ENCODE data around the gene SMIM1.
"Not testable (repeated sequence)": the region's sequence is repeated elsewhere in the genome, so short reads cannot be mapped to it uniquely, and the experiment has no call there.

The SMIM1 gene

DNA sequence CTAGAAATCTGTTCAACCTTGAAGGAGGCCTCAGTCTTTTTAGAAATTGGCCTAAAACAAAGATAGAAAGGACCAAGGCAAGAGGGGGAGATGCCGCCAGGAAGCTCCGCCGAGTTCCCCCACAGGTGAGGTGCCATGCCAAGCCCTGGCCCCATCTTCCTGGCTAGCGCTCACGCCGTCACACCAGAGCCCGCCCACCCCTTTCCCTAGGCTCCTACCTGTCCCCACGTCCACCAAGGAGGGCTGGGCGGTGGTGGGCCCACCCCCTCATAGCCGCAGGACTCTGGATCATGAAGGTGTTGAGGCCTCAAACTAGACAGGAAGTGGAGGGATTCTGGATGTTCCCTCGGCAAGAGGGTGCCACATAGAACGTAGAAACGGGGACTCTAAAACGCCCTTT, 35.8 kb upstream of the SMIM1 start:
- no peak for DNase-seq (ENCODE audit: low read depth)

DNA sequence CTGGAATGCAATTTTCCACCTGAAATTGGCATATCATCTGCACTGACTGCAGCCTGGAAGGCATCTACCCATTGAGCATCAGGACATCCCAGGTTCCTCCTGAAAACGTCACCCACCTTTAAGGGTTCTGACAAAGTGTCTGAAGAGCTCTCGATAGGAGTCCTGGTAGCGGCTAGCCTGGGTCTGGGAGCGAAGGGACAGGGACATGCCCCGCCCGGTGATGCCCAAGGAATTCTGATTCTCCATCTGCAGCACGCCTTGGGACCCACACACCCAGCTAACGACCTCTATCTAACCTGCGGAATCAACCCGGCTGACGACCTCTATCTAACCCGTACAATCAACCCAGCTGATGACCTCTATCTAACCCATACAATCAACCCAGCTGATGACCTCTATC, 33.6 kb upstream of the SMIM1 start:
- no peak for DNase-seq (ENCODE audit: low read depth)

DNA sequence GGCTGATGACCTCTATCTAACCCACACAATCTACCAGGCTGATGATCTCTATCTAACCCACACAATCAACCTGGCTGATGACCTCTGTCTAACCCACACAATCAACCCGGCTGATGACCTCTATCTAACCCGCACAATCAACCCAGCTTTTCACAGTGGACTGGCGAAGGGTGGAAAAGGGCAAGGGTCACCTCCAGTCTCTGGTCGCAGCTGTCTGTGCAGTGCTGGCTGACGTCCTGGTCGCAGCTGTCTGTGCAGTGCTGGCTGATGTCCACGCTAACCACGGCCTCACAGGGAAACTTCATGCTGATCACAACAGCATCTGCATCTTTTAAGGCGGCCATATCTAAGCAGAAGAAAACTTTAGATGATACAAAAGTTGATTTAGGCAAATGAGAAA, 32.5 kb upstream of the SMIM1 start:
- no peak for DNase-seq (ENCODE audit: low read depth)

DNA sequence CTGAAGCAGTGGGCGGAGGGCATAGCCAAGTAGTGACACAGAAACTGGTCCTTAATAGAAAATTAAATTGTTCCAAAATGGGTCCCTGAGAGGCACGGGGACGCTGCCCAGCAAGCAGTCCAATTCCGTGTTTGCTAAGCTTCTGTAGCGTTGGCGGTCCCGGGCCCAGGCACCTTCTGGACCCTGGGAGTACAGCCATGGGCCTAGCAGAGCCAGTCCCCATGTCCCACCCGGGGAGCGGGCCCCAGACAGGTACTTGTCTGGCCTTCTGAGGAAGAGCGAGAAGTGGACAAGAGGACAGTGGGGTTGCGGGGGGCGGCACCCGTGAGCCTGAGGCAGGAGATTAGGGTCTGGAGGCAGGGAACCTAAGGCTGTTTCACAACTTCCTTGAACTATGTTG, 31.8 kb upstream of the SMIM1 start:
- no peak for DNase-seq (ENCODE audit: low read depth)

DNA sequence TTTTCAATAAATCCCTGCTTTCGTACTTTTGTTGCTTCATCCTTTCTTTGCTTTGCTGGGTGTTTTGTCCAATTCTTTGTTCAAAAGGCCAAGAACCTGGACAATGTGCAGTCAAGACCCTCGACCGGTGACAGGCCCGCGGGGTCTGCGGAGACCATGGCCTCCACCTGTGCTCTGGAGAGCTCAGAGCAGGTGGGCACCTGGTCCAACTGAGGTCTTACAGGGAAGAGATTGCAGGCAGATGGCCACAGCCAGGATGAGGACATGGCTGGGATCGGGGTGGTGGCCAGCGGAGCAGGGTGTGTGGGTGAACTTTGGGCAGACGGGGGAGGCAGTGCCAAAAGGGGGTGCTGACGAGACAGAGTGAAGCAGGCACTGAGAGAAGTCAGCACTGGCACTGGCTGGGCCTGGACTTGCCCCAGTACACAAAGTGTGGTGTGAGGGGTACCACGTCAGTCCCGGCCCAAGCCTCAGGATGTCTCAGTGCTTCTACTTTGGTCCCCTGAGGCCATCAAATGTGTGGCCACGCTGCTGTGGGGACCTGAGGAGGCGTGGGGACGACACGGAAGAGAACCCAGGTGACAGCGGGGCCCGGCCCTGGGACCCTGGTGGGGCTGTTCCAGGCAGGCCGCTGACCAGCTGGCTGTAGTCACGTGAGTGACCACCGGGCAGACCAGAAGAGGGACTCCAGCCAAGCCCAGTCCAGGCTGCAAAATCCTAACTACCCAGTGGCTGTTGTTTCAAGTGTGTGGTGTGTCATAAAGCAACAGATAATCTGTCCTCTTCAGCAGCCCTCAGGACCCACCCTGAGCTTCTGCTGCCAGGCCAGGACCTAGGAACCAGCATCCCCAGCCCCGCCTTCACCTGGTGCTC, 30.7 kb upstream of the SMIM1 start:
- no peak for DNase-seq (ENCODE audit: low read depth)

DNA sequence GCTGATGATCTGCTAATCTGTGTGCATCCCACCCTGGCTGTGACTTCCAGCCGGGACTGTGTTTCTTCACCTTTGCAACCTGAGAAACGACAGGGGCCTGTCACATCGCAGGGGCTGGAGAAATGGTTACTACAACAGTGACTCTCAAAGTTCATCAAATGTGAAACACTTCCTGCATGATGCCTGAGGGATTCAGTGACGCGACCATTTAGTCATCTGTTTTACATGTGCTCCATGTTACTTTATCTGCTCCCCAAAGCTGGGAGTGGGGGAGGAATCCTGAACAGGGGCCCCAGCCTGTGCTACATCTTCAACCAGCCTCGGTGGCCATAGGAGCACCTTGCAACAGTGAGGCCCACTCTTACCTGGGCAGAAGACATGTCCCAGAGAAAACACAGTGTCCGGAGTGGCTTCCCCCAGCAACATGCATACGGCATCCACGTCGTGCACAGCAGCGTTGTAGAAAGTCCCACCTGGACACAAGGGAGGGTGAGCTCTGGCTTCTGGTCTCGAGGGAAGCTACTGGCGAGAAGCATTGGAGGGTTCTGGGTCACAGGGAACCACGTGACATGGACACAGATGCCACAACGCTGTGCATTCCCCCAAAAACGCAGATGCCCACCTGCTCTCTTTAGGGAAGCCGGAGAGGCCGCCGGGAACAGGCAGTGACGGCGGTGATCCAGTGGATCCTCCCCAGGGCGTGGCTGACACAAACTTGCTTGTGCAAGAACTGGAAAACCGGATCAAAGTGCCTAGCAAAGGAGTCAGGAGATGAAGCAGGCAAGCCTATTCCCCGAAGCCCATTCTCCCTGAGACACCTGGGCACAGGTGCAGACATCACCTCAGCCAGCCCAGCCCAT, 29.9 kb upstream of the SMIM1 start:
- no peak for DNase-seq (ENCODE audit: low read depth)

DNA sequence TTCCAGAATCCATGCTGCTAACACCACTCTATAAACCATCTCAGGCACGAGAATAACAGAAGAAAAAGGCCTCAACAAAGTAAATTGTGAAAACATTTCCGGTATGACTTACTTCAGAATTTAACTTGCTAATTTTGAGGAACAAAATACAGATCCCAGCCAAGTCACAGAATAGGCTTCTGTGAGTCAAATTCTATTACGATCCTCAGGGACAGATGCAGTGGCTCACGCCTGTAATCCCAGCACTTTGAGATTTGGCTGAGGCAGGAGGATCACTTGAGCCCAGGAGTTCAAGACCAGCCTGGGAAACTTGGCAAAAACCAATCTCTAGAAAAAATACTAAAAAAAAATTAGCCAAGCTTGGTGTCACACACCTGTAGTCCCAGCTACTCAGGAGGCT, 29.1 kb upstream of the SMIM1 start:
- DNase-seq (ENCODE audit: low read depth) = no peak

DNA sequence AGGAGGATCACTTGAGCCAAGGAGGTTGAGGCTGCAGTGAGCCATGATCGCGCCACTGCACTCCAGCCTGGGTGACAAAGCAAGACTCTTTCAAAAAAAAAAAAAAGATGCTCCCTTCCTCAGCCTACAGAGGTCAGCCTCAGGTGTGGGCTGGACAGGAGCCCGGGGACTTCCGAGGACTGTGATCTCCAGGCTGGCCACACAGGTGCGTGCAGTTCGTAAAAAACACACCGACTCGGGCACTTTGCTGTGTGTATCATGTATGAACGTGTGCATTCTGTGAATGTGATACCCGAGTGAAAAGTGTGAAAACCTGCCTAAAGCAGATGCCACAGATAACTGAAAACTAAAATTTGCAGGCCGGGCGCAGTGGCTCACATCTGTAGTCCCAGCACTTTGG, 28.7 kb upstream of the SMIM1 start:
- no peak for DNase-seq (ENCODE audit: low read depth)

DNA sequence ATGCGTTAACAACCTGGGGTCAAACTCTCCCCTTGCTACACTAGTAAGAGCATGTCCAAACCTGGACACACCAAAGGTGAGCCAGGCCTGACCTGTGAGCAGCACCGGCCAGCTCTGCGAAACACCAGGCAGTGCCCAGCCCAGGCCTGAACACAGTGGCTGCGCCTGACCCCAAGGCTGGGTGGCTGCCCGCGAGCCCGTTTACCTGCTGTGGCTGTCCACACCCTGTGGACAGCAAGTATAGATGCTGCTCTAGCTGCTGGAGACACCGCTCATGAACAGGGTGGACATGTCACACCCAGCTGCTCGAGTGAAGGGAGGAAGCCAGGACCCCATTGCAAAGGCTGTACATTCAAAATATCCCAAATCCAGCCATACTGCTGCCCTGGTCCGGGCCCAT, 27.9 kb upstream of the SMIM1 start:
- no peak for DNase-seq (ENCODE audit: low read depth)

DNA sequence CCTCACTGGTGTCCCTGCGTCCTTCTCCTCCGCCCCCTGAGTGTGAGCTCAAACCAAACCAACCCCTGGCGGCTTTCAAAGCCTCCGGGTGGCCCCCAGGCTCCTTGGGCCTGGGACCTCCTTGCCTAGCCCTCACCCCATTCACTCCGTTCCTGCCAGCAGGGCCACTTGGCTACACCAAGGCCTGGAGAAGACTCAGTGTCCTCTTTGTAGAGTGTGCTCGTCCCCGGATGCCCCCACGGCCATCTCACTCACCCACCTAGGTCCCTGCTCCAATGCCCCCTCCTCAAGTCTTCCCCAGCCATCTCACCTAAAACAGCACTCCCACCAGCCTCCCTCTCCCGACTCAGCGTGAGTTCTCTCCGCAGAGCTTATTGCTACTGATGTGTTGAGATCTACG, 27.5 kb upstream of the SMIM1 start:
- no peak for DNase-seq (ENCODE audit: low read depth)

DNA sequence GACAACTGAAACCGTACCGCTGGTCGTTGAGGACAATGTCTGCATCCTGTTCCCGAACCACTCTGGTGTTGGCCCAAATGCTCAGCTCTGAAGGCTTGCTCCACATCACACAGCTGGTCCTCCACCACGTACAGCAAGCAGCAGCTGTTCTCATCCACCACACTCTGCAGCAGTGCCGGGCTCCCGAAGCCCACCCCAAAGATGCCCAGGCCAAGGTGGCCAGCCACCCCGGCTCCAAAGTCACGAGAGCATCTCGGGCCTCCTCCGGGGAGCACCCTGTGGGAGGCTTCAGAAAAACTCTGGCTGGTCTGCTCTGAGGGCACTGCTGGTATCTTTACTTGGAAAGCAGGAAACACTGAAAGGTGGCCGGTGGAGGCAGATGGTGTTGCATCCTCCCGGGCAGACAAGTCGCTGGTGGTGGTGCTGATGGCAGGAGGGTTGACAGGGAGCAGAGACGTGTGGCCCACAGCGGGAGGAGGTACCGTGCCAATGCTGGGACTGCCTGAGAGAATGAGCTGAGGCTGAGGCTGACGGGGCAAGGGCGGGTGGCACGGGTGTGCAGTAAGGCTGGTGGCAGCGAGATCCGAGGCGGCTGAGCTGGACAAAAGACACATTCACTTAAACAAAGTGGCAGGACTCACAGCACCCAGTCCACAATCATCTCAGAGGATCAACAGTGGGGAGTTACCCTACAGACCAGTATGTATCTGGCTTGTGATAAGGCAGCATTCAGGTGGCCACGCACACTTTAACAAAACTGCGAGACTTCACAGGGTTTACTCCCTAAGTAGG, 26.8 kb upstream of the SMIM1 start:
- DNase-seq (ENCODE audit: low read depth) = no peak

DNA sequence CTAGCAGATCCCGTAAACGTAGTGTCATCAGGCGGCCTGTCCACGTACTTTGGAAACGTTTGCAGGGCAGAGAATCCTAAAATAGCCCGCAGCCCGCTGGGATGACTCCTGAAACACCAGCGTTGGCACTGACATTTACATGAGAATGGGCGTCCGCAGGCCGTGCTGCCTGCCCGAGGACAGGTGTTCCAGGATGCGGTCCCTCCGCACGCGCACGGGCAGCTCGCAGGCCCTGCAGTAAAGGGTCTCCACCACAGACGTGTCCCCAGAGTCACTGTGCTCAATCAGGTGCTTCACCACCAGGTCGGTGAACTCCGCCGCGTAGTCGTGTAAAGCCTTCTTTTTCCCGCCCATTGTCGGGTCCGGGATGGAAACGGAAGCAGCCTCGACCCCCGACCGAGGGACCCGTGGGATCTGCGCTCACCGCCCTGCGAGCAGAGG, 26.1 kb upstream of the SMIM1 start:
- no peak for DNase-seq (ENCODE audit: low read depth)

DNA sequence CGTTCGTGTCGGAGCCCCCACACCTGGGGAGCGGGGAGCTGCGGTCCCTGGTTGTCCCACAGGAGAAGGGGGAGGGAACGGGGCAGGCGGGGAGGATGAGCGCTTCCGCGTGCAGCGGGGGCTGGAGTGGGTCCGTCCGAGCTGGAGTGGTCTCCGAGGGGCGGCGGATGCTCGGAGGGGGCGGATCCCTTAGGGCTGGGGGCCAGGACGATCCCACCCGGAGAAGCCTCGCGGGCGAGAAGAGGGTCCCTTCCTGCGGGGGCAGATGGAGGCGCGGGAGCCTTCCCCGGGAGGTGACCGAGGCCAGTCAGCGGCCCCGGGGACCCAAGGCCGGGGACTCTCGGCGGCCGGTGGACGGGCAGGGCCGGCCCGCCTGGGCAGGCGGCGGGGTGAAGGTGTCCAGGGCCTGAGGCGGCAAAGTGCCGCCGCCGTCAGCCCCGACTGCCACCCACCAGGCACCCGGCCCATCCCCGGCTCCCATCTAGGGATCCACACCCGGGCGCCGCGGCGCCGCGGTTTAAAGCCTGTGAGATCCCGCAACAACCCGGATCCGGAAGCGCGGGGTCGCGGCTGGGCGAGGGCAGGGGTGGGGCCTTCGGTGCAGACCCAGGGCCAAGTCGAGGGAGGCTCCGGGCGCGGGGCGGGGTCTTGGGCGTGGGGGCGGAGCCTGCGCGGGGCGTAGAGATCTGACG, 25.6 kb upstream of the SMIM1 start:
- DNase-seq (ENCODE audit: low read depth) = peak; percentile 82

DNA sequence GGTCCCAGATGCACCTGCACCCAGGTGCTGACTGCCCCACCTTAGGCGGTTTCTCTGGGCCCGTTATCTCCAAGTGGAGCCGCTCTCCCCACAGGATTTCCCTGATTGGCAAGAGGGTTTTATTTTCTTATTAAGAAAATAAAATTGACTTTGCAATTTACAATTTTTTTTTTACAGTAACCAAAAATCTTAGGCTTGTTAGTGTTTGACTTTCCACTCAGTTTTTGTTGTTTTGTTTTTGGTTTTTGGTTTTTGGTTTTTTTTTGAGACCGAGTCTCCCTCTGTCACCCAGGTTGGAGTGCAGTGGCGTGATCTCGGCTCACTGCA, 25.1 kb upstream of the SMIM1 start:
- DNase-seq (ENCODE audit: low read depth) = no peak

DNA sequence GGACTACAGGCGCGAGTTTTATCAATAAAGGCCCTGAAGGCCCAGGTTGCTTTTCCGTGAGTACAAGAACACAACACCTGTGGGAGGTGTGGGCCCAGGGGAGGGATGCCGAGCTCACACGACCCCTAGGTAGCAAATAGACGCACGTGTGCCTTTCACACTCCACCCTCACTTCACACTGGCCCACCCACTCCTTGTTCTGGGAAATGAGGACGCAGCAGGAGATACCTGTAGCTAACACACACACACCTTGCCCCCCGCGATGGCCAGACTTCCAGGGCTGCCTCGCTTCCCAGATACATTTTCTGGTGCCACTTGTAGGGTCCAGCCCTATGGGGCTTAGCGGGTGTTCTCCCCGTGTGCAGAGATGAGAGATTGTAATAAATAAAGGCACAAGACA, 24.6 kb upstream of the SMIM1 start:
- no peak for DNase-seq (ENCODE audit: low read depth)

DNA sequence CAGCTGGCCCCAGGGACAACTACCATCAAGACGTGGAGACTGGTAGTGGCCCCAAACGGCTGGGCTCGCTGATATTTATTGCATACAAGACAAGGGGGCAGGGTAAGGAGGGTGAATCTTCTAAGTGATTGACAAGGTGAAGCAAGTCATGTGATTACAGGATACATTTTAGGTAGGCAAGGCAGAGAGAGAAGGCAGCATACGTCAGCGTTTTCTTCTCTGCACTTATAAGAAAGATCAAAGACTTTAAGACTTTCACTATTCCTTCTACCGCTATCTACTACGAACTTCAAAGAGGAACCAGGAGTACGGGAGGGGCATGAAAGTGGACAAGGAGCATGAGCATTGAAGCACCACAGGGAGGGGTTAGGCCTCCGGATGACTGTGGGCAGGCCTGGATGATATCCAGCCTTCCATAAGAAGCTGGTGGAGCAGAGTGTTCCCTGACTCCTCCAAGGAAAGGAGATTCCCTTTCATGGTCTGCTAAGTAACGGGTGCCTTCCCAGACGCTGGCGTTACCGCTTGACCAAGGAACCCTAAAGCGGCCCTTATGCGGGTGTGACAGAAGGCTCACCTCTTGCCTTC, 24.1 kb upstream of the SMIM1 start:
- DNase-seq (ENCODE audit: low read depth) = not testable (repeated sequence)

DNA sequence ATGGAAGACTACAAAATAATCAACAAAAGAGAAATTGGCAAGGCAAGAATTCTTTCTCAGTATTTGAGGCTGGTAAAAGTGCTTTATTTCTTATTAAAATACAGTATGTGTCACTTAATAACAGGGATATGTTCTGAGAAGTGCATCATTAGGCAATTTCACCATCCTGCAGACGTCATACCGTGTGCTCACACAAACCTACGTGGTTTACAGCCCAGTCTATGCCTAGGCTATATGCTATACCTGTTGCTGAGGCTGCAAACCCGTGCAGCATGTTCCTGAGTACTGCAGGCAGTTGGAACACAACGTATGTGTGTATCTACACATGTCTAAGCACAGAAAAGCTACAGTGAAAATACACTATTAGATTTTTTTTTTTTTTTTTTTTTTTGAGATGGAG, 23.0 kb upstream of the SMIM1 start:
- DNase-seq (ENCODE audit: low read depth) = no peak

DNA sequence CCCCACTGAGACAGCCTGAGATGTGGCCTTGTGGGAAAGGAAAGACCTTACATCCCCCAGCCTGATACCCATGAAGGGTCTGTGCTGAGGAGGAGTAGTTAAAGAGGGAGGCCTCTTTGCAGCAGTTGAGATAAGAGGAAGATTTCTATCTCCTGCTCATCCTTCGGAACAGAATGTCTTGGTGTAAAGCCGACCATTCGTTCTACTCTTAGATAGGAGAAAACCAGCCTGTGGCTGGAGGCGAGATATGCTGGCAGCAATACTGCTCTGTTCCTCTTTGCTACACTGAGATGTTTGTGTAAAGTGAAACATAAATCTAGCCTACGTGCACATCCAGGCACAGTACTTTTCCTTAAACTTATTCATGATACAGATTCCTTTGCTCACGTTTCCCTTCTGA, 21.8 kb upstream of the SMIM1 start:
- no peak for DNase-seq (ENCODE audit: low read depth)

DNA sequence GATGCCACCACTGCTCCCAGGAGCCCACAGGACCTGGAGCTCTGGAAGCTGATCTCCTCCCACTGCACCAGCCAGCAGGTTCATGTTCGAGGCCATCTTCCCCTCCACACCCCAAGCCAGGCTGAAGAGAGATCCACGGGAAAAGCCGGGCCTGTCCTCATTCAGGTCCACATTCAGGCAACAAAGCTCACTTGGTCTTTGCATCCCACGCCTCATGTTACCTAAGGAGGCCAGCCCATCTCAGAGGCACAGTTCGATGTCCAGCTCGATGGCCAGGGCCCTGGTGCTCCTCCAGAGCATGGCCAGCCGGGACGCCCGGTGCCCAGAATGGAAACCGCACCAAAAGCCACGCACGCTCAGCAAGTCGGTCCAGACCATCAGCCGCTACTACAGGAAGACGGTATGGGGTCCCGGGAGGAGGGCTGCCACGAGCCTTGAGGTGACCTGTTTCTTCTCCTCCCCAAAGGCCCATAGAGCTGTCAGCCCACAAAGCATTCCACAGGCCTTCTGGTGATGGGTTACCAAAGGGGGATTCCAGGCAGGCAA, 20.1 kb upstream of the SMIM1 start, which contains the start of gene CCDC27:
CCDC27 (plus strand) TSS at position 51 of the 546 bp plus-strand sequence; CDS start at position 83, 32 bp downstream.
- DNase-seq (ENCODE audit: low read depth) = no peak

DNA sequence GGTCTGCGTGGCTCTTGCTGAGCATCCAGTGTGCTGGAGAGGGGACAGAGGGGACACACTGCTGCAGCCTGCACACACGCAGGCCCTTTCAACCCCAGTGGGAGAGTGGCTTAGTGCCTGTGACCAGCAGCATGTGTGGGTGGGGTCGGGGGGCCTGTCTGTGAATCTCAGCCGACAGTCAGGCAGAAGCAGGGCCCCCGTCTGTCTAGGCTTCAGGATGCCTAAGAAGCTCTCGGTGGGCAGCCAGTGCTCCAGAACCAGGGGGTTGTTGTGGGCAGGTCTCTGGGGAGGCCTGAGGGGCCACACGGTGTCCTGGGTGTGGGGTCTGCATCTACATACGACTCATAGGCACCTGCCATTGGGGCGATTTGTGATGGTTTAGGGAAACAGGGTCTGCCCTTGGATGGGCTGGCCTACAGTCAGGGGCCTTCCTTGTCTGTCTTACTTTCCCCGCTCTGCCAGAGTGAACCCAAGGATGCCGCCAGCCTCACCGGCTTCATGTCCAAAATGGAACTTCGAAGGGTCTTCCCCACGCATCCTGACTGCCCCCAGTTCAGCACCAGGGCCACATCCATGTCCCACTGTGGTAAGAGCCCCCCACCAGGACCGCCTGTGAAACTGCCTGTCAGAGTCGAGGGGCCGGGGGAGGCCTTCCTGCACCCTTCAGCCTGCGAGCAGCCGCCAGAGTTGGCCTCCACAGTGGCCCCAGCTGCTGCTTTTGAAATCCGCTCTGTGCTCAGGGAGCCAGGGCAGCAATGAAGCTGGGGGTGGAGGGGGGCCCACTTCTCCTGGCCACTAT, 18.7 kb upstream of the SMIM1 start:
- no peak for DNase-seq (ENCODE audit: low read depth)
